HG03196 (cell line): ENCODE results near the gene PLCB1.
A peak's percentile ranks its signal among the peaks of the same experiment; 100 is the strongest.
"Not testable (repeated sequence)": the region's sequence is repeated elsewhere in the genome, so short reads cannot be mapped to it uniquely, and the experiment has no call there.

ENCODE experiments used
- ATAC-seq: cut with Tn5 transposase; IDR thresholded peaks from one replicate; pipeline ENCODE4 v1.9.1; 2021; ENCODE audit not compliant: unreplicated experiment

Gene PLCB1

GRCh38 chr20:8156235-8157079 is 24.4 kb downstream of the PLCB1 start:
- peak; percentile 91 for ATAC-seq

- ATAC-seq: not testable (repeated sequence)
Observed at GRCh38 chr20:8159217-8159616, 27.2 kb downstream of the PLCB1 start.

GRCh38 chr20:8161264-8162071 is 29.4 kb downstream of the PLCB1 start:
- ATAC-seq: no peak

GRCh38 chr20:8162610-8163009 is 30.5 kb downstream of the PLCB1 start:
- ATAC-seq: no peak

GRCh38 chr20:8163543-8163942 is 31.5 kb downstream of the PLCB1 start:
- no peak for ATAC-seq

GRCh38 chr20:8166730-8167129 is 34.7 kb downstream of the PLCB1 start:
- ATAC-seq: no peak

GRCh38 chr20:8168785-8169288 is 36.8 kb downstream of the PLCB1 start:
- no peak for ATAC-seq

- ATAC-seq: no peak
Observed at GRCh38 chr20:8170921-8171320, 38.9 kb downstream of the PLCB1 start.

- no peak for ATAC-seq
Observed at GRCh38 chr20:8172191-8172590, 40.1 kb downstream of the PLCB1 start.

- ATAC-seq: no peak
Observed at GRCh38 chr20:8175741-8176675, 43.9 kb downstream of the PLCB1 start.

GRCh38 chr20:8183526-8183925 is 51.5 kb downstream of the PLCB1 start:
- ATAC-seq: no peak

- ATAC-seq: no peak
Observed at GRCh38 chr20:8187740-8188139, 55.7 kb downstream of the PLCB1 start.

- no peak for ATAC-seq
Observed at GRCh38 chr20:8190043-8190880, 58.2 kb downstream of the PLCB1 start.

- no peak for ATAC-seq
Observed at GRCh38 chr20:8194721-8195120, 62.7 kb downstream of the PLCB1 start.

- ATAC-seq: no peak
Observed at GRCh38 chr20:8196096-8196495, 64.0 kb downstream of the PLCB1 start.

GRCh38 chr20:8200220-8200619 is 68.2 kb downstream of the PLCB1 start:
- no peak for ATAC-seq

GRCh38 chr20:8203366-8203765 is 71.3 kb downstream of the PLCB1 start:
- ATAC-seq: no peak

GRCh38 chr20:8205996-8206395 is 73.9 kb downstream of the PLCB1 start:
- ATAC-seq: no peak

- no peak for ATAC-seq
Observed at GRCh38 chr20:8208226-8208625, 76.2 kb downstream of the PLCB1 start.

GRCh38 chr20:8209061-8209460 is 77.0 kb downstream of the PLCB1 start:
- peak; percentile 39 for ATAC-seq
